ENCODE measurements around the gene MLLT6.

The MLLT6 gene

DNA sequence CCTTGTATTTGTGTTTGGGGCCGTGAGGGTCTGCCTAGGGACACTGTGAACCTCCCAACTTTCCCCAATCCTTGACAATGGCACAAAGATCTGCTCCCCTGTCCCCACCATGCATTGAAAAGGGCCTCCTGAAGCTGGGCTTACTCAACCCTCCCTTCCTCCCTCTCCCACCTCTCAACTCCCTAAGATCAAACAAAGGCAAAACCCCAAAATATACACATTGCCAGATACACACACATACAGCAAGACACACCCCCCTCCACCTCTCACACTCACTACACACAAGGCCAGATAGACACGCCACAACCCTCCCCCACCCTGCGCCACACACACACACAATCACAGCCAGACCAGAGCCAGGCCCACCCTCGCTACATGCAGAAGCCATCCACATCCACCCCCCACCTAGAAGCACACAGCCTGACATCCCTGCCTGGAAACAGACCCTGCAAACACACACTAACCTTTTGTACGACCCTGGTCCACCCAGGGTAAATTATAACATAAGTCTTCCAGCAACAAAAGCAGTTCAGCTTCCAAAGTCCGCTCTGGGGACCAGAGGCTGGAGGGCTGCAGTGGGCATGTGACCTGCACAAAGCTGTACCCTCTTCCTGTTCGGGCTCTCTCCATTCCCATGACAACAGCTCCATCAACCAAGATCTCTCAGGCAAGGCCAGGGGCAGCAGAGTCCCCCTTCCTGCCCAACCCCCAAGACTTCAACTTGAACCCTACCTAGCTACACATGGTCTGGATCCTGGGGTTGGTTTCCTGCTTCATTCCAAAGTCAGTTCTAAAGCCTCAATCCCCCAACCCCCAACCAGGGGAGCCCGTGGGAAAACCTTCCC lies 41.2 kb downstream of the MLLT6 start:
- DNase-seq, result no peak

DNA sequence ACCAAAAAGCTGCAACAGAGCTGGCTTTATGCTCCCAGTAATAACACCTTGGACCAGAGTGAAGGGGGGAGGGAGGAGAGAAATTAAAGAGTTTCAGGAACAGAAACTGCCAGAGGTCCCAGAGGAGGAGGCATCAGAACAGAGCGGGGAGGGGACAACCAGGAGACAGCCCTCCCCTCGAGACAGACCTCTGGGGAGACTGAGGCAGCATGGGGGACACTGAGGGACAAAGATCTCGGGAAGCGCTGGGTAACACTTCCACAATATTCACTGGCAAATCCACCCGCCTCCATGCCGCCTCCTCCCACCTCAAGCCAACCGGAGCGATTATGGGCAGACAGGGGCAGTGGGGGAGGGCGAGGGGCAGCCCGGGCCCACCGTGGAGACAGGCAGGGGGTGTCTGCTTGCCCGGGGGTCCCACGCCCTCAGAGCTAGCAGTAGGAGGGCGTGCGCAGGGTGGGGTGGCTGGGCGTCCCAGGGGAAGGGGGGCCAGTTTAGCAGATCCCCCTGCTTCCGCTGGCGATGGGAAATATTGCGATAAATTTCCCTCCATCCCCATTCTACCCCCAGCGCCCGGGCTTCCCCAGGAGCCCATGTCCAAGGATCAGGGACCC lies 41.9 kb downstream of the MLLT6 start:
- DNase-seq, result no peak

DNA sequence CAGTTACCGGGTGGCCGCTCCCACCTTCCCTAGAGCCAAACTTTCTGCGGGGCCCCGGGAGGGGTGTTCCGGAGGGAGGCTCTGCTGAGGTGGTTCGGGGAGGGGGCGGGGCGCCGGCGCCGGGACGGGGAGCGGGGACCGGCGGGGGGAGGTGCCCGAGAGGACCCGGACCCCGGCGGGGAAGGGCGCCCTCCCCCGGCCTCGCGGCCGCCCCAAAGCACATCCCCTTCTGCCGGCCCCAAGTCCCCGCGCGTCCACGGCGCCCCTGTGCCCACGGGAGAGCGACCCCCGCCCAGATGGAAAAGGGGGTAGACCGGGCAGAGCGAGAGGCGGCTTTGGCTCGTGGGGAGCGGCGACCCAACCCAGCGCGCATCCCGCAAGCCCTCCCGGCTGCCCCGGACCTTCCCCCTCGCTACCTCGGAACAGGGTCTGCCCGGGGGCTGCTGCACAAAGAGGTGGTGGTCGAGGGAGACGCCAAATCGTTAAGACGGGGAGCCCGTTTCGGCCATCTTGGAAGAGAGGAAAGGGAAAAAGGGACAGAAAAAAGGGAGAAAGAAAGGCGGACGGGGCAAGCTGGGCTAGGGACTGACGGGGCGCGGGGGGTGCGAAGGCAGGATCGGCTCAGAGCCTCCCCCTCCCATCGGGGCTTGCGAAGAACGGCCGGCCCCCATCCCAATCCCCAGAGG lies 42.5 kb downstream of the MLLT6 start:
- no peak for DNase-seq

DNA sequence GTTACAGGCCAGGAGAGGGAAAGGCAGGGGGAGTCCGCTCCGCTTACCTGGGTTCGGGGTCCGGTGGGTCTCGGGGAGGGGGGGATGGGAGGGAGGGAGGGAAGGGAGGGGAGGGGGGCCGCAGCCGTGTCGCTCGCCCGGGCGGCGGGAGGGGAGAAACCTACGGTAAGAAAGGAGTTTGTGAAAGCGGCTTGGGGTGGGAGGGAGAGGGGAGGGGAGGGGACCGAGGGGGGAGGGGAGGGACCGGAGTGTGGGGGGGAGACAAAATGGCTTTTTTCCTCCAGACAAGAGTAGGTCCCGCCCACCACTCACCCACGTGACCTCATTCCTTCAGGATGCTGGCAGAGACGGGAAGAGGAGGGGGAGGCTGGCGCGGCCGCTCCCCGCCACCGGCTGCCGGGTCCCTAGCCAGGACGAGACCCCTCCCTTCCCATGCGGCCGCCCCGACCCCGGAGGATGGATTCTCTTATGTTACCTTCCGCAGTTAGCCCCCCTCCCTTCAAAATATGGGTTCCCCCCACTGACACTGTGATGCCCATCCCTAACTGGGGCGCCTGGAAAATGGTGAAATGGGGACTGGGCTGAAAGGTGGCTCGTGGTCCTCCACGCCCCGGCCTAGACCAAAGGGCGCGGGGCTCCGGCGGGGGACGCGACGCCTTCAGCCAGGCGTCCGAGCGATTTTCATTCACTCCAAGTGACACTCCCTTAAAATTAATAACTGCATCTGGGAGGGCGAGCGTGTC lies 43.2 kb downstream of the MLLT6 start, which contains the start of gene PCGF2:
Gene PCGF2 (minus strand): TSS at position 188 of the 743 bp plus-strand sequence. CDS start 7,934 bp downstream, outside the sequence.
- DNase-seq, result peak; percentile 37

DNA sequence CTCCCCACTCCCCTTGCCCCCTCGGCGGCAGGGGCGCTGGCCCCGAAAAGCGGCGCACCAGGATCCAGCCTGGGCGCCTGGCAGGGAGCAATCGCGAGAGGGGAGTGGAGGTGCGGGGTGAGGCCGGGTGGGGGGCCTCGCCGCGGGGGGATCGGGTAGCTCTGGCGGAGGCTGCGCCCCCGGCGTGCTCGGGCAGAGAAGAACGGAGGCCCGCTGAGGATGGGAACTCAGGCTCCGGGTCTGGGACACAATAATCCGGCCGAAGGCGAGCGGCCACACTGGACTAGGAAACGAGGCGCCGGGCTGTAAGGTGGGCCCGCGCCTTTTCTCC lies 43.8 kb downstream of the MLLT6 start:
- no peak for DNase-seq

DNA sequence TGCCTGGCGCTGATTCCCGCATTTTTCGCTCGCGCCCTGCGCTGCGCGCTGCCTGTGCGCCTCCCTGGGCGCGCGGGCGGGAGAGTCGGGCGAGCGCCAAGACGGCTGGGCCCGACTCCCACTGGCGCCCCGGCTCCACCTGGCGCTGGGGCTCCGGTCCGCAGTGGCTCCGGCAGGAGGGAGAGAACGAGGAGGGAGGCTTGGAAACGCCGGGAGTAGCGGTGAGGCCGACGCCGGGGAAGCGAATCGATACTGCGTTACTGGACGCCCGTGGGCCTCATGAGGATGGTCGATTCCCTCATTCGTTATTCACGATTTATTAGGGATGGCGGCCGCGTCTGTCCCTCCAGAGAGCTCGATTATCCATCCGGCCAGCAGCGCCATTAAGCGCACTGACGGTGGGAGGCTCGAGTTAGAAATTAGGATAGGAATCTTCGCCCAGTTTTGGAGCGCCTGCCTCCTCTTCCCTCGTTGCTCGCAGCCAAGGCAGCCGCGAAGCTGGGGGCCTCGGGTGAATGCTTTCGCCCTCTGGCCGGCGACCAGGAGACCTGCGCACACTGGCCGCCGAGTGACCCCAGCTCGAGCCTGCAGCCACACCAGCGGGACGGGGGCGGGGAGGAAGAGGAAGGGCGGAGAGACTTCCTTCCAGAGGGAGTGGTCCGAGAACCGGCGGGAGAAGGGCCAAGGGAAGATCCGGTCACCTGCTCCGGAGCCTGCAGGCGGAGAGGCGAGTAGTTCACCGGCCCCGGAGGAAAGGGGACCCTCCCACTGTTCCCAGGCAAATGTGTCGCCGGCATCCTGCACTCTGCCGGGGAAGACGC lies 44.4 kb downstream of the MLLT6 start:
- DNase-seq, result peak; percentile 43

DNA sequence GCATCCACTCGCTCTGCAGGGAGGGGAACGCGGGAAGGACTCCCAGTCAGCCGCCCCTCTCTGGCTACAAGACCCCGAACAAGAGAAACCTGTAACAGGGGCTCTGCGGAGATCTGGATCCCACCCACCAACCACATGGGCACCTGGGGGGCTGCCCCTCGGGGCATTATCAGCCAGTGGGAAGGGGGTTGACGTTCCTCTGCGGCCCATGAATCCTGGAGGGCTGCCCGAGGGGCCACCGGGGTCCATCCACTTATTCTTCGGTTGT lies 44.9 kb downstream of the MLLT6 start:
- no peak for DNase-seq

DNA sequence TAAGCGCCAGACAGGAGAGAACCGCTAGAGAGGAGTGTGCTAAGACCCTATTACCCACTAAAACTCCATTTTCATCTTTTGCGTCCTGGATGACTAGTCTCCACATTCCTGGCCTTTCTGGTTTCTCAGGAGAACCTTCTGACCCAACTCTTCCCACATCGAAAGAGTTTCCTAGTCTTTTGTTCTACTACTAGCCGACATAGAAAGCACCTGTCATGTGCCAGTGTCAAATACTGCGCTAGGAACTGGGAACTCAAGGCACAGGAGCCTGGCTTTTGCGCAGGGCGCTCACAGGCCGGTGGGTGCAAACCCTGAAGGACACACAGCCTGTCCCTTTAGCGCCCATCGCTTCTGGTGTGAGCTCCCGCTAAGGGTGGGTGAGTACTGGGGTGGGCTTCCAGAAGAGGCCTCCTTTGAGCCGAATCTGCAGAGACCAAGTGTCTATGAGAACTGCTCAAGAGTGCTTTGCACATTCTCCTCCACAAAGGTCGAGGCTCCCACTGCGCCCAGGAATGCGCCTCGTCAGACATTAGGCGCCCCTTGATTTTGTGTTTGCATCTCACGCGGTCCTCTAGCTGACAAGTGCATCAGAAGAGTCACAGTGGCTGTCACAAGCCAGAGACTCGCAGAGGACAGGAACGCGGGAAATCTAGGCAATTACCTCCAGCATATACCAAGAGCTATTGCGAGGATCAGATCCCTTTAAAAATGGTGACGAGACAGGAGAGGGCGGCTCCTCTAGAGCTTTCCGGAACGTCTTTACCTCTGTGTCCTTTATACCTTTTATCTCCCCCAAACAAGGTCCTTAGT lies 45.4 kb downstream of the MLLT6 start:
- peak; percentile 54 for DNase-seq

DNA sequence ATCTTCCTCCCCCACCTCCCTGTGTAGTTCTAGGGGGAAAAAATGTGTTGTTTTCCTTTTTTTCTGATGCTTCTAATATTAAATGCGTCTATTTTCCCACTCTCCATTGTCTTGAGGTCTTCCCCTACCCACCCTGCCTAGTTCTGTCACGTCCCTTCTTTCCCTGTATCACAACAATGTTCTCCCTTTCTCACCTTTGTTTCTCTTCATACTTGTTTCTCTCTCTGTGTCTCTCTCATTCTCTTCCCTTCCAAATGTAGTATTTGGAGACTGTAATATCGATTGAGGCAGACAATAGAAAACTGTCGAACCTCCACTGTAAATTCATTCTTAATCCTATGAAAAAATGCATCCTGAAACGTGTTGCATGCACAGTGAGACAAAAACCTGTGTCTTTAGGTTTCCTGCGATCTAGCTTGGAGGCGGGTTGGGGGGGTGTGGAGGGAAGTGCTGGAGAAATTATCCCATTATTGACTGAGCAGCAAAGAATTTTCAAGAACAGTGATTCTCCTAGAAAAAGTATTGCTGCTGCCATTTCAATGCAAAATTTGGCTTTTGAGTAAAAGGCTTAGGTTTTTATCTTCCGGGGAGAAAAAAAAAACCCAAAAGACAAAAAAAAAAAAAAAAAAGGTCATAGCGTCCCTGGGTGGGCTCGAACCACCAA lies 46.2 kb downstream of the MLLT6 start:
- DNase-seq, result peak; percentile 37

DNA sequence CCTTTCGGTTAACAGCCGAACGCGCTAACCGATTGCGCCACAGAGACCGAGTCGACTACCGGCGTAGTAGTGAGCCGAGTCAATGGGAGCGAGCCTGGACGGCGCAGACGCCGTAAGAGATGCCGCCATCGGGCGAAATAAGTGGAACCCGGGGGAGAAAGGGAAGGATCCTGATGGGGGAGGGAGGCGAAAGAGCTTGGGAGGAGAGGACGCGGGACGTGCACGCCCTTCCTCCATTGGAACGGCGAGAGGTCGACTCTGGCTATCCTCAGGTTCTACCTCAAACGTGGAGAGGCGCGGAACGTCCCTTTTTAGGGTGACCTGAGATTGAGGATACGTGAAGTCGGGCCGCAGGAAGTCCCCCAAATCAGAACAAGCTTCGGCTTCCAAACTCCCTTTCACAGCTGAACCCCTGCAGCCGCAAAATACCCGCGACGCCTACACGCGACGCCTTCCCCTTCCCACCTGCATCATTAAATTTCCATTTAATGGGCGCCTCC lies 46.8 kb downstream of the MLLT6 start:
- DNase-seq, result peak; percentile 52

DNA sequence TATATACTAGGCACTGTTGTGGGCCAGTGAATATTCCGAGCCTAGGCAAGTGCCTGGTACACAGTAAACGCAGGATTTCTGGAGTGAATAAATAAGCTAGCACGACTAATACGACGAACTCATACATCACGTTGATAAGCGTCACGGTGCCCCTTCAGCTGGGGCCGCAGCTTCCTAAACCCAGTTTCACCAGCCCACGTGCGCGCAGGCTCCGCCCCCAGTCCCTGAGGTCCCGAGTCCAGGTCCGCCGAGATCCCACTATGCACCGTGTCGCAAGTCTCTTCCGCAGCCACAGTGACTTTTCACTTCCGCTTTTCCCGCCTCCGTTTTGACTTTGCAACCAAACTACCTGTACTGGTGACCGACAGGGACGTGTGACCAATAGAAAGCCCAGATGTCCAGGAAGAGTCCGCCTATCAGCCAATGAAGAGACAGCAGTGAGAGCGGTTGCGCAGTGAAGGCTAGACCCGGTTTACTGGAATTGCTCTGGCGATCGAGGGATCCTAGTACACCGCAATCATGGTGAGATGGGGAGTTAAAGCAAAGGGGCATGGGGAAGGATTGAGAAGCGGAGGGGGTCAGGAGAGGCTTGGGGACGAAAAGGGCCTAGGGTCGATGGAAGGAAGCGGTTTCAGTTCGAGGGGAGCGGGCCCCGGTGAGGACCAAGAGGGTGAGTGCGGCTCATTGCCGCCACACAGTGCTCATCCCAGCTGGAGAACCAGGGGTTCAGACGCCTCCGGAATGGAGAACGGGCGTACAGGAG lies 47.4 kb downstream of the MLLT6 start, which contains the start of gene PSMB3:
Gene PSMB3 (plus strand): TSS at position 434 of the 763 bp plus-strand sequence. CDS start 86 bp downstream, at position 520.
- DNase-seq, result peak; percentile 99

DNA sequence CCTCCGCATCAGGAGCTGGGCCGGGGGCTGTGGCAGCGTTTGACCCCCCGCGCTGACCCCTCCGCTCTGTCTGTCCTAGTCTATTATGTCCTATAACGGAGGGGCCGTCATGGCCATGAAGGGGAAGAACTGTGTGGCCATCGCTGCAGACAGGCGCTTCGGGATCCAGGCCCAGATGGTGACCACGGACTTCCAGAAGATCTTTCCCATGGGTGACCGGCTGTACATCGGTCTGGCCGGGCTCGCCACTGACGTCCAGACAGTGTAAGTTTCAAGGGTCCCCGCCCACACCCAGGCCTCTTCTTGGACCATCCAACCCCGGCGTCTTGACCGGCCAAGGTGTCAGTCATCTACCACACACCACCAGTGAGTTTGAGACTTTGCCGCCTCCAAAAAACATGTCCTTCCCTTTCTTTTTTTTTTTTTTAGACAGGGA lies 48.0 kb downstream of the MLLT6 start:
- no peak for DNase-seq

DNA sequence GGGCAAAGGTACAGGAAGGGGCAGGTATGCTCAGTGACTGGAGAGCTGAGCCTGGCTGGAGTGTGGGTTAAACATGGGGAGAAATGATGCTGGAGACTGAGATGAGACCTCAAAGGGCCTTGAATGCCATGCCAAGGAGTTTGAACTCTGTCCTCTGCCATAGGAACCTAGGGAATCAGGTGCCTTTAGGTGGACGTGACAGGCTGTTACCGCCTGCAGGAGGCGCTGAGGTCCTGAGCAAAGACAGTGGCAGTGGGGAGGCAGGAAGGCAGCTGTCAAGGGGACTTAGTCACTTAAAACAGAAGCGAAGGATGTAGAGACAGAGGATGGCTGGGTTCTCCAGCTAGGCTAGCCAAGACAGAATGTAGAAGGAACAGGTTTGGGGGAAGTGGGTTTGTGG lies 56.5 kb downstream of the MLLT6 start:
- no peak for DNase-seq

DNA sequence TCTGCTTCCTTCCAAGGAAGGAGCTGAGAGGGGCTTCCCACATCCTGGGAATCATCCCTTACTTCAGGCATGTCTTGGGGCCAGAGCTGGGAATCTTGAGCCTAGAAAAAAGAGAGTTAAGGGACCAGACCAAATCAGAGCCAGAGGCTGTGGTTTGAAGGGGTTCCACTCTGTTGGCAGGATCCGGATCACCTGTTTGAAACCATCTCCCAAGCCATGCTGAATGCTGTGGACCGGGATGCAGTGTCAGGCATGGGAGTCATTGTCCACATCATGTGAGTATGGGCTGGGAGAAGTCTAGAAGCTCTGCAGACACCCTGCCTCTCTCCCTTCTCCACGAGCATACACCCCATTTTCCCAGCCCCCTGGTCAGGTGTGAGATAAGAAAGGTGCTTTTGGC lies 57.2 kb downstream of the MLLT6 start:
- DNase-seq, result no peak

DNA sequence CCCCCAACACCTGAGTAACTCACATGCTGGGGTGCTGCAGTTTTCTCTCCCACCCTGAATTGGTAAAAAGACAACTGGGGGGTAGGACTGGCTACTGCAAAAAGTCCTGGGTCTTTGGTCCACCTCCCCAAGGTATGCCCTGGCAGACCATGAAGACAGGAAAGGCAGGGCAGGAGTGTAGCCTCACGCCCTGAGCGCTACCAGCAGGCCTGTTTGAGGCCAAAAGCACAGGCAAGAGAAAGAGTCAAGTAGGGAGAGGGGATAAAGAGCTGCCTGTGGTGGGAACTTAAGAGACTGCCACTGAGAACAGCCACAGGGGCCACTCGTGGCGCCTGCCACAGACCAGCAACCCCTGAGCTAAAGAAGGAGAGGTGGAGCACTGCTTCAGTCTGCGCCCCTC lies 61.3 kb downstream of the MLLT6 start:
- DNase-seq, result no peak

DNA sequence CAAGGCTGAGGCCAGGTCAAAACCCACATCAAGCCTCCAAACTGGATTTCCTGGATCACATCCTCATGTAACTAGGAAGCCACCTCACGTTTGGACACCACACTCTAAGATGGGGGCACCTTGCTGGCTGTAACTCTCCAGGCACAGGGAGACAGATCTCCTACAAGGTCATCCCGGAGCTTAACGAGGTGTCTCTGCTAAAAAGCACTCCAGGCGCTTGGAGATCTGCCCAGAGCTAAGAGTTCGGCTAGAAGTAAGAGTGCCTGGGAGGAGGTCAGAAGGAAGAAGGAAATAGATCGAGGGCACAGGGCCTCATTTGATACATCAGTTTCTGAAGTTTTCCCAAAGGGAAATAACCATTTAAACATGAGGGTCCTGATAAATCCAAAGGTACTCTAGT lies 63.3 kb downstream of the MLLT6 start:
- peak; percentile 1 for DNase-seq

DNA sequence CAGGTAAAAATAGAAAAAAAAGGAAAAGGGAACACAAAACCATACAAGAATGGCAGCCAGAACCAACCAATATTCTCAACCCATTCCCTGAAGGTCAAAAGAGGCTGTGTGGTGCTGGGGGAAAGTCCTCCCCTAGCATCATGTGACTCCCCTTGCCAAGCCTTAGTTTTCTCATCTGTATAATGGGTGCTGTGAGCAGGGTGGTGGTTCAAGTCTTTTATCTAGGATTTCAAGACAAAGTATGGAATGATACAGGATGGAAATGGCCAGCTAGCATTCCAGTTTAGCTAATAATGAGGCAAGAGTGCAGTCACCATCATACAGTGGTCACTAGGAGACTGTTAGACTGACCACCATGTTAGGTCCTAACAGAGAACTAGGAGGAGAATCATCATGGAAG lies 68.2 kb downstream of the MLLT6 start:
- DNase-seq, result no peak

DNA sequence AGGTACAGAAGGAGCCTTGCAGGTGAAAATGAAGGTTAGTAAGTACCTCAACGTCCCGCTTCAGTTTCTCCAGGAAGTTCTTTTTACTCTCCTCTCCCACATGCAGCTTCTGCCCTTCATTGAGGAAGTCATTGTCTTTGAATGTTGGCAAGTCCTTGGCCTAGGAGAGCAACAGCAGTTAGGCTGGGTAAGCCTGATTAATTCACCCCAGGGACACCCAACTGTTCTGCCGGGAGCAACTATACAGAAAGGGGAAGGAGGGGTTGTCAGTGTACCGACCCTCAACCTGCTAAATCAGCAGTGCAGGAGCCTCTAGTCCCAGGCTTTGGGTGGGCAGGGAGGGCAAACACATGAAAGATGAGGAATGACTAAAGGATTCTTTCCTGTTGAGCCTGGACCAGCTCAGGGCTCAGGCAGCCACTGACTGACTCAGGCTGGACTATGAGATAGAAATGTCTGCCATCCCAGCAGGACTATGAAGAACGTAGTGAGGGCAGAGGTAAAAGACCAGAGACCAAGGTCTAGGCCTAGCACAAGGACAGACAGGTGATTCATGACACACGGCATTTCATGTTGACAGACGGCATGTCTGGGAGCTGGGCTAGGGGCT lies 72.7 kb downstream of the MLLT6 start:
- DNase-seq, result no peak

Measured in NCI-H2029 treated with DMSO at 0.1 percent for 48 hours (cell line).